Measurements from ENCODE around the gene FTO. TPM values are rescaled to one million over a fixed set of nuclear protein-coding genes. Genes with fewer than 3 reads are reported as not detected.
A peak's percentile ranks its signal among the peaks of the same experiment; 100 is the strongest.

The FTO gene
- total and polyA plus RNA-seq, 2 of the 13 experiments (the other 11 are each of a cell fraction or from before 2014, with no cell fraction given): 41.6 to 55.8 TPM

DNA sequence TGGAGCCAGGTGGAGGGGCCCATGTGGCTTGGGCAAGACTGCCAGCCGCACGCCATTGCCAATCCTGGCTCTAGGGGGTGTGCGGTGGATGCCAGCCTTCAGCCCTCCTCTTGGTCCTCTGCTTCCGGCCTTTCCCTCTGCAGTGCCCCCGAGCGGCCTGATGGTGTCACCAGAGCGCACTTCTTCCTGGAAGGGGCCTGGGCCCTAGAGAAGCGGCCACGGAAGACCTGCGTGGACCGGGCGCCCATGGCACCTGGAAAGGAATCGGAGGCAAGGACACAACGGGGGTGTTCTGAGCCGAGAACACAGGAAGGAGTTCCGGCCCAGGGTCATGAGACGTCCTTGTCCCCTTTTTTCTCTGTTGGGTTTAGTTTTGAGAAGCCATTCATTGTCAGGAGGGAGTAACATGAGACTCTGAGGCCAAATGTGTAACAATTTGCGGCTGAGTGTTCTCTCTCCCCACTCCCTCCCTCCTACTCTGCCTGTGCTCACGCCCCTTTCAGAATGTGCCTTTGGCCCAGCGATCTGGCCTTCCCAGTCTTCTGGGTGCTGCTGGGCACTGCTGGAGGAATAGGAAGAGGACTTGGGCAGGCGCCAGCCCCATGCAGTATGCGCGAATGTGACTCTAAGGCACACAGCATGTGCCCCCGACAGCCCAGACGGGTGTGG, 489.8 kb downstream of the FTO start (continued):
- TF ChIP-seq, protein P1, sequence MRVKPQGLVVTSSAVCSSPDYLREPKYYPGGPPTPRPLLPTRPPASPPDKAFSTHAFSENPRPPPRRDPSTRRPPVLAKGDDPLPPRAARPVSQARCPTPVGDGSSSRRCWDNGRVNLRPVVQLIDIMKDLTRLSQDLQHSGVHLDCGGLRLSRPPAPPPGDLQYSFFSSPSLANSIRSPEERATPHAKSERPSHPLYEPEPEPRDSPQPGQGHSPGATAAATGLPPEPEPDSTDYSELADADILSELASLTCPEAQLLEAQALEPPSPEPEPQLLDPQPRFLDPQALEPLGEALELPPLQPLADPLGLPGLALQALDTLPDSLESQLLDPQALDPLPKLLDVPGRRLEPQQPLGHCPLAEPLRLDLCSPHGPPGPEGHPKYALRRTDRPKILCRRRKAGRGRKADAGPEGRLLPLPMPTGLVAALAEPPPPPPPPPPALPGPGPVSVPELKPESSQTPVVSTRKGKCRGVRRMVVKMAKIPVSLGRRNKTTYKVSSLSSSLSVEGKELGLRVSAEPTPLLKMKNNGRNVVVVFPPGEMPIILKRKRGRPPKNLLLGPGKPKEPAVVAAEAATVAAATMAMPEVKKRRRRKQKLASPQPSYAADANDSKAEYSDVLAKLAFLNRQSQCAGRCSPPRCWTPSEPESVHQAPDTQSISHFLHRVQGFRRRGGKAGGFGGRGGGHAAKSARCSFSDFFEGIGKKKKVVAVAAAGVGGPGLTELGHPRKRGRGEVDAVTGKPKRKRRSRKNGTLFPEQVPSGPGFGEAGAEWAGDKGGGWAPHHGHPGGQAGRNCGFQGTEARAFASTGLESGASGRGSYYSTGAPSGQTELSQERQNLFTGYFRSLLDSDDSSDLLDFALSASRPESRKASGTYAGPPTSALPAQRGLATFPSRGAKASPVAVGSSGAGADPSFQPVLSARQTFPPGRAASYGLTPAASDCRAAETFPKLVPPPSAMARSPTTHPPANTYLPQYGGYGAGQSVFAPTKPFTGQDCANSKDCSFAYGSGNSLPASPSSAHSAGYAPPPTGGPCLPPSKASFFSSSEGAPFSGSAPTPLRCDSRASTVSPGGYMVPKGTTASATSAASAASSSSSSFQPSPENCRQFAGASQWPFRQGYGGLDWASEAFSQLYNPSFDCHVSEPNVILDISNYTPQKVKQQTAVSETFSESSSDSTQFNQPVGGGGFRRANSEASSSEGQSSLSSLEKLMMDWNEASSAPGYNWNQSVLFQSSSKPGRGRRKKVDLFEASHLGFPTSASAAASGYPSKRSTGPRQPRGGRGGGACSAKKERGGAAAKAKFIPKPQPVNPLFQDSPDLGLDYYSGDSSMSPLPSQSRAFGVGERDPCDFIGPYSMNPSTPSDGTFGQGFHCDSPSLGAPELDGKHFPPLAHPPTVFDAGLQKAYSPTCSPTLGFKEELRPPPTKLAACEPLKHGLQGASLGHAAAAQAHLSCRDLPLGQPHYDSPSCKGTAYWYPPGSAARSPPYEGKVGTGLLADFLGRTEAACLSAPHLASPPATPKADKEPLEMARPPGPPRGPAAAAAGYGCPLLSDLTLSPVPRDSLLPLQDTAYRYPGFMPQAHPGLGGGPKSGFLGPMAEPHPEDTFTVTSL (CRISPR knock-in tag; IDR thresholded peaks at IDR 0.05; ENCODE audit: borderline replicate concordance): no peak
- TF ChIP-seq SALL1 (CRISPR knock-in tag; IDR thresholded peaks at IDR 0.05): peak; percentile 84
- TF ChIP-seq, protein P2, sequence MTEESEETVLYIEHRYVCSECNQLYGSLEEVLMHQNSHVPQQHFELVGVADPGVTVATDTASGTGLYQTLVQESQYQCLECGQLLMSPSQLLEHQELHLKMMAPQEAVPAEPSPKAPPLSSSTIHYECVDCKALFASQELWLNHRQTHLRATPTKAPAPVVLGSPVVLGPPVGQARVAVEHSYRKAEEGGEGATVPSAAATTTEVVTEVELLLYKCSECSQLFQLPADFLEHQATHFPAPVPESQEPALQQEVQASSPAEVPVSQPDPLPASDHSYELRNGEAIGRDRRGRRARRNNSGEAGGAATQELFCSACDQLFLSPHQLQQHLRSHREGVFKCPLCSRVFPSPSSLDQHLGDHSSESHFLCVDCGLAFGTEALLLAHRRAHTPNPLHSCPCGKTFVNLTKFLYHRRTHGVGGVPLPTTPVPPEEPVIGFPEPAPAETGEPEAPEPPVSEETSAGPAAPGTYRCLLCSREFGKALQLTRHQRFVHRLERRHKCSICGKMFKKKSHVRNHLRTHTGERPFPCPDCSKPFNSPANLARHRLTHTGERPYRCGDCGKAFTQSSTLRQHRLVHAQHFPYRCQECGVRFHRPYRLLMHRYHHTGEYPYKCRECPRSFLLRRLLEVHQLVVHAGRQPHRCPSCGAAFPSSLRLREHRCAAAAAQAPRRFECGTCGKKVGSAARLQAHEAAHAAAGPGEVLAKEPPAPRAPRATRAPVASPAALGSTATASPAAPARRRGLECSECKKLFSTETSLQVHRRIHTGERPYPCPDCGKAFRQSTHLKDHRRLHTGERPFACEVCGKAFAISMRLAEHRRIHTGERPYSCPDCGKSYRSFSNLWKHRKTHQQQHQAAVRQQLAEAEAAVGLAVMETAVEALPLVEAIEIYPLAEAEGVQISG (CRISPR knock-in tag; IDR thresholded peaks at IDR 0.05): no peak
- no peak for TF ChIP-seq ZNF260 (CRISPR knock-in tag; IDR thresholded peaks at IDR 0.05; ENCODE audit: borderline replicate concordance, low read depth)
- no peak for TF ChIP-seq ZNF772 (CRISPR knock-in tag; IDR thresholded peaks at IDR 0.05)
- TF ChIP-seq, protein P3, sequence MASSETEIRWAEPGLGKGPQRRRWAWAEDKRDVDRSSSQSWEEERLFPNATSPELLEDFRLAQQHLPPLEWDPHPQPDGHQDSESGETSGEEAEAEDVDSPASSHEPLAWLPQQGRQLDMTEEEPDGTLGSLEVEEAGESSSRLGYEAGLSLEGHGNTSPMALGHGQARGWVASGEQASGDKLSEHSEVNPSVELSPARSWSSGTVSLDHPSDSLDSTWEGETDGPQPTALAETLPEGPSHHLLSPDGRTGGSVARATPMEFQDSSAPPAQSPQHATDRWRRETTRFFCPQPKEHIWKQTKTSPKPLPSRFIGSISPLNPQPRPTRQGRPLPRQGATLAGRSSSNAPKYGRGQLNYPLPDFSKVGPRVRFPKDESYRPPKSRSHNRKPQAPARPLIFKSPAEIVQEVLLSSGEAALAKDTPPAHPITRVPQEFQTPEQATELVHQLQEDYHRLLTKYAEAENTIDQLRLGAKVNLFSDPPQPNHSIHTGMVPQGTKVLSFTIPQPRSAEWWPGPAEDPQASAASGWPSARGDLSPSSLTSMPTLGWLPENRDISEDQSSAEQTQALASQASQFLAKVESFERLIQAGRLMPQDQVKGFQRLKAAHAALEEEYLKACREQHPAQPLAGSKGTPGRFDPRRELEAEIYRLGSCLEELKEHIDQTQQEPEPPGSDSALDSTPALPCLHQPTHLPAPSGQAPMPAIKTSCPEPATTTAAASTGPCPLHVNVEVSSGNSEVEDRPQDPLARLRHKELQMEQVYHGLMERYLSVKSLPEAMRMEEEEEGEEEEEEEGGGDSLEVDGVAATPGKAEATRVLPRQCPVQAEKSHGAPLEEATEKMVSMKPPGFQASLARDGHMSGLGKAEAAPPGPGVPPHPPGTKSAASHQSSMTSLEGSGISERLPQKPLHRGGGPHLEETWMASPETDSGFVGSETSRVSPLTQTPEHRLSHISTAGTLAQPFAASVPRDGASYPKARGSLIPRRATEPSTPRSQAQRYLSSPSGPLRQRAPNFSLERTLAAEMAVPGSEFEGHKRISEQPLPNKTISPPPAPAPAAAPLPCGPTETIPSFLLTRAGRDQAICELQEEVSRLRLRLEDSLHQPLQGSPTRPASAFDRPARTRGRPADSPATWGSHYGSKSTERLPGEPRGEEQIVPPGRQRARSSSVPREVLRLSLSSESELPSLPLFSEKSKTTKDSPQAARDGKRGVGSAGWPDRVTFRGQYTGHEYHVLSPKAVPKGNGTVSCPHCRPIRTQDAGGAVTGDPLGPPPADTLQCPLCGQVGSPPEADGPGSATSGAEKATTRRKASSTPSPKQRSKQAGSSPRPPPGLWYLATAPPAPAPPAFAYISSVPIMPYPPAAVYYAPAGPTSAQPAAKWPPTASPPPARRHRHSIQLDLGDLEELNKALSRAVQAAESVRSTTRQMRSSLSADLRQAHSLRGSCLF (CRISPR knock-in tag; IDR thresholded peaks at IDR 0.05; ENCODE audit: borderline replicate concordance): no peak
- TF ChIP-seq RBAK (CRISPR knock-in tag; IDR thresholded peaks at IDR 0.05): 0 out of 2 replicates have a peak, but pooled peaks have one; percentile 13
- 0 out of 2 replicates have a peak, but pooled peaks have one; percentile 50 for TF ChIP-seq ZNF12 (CRISPR knock-in tag; IDR thresholded peaks at IDR 0.05)
- TF ChIP-seq ZNF720 (CRISPR knock-in tag; IDR thresholded peaks at IDR 0.05): no peak
- peak; percentile 82; the same call in 1 of the 2 replicates for TF ChIP-seq ZFX (CRISPR knock-in tag; IDR thresholded peaks at IDR 0.05; ENCODE audit: low read depth)
- TF ChIP-seq, protein P4, sequence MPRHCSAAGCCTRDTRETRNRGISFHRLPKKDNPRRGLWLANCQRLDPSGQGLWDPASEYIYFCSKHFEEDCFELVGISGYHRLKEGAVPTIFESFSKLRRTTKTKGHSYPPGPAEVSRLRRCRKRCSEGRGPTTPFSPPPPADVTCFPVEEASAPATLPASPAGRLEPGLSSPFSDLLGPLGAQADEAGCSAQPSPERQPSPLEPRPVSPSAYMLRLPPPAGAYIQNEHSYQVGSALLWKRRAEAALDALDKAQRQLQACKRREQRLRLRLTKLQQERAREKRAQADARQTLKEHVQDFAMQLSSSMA (CRISPR knock-in tag; IDR thresholded peaks at IDR 0.05): no peak
- peak; percentile 71; the same call in 1 of the 2 replicates for TF ChIP-seq IRF2 (CRISPR knock-in tag; IDR thresholded peaks at IDR 0.05)
- TF ChIP-seq PPARG (CRISPR knock-in tag; conservative IDR thresholded peaks at IDR 0.05): no peak; the same call in 1 of the 2 replicates
